ENCODE data around the gene ZRANB3.

ZRANB3 gene

GRCh38 chr2:135190799-135191198, 340.2 kb downstream of the ZRANB3 start:
- no peak overlapping the region for H2BK120ac ChIP-seq (ENCODE audit: low read depth, low read length)
- no peak for DNase-seq (ENCODE audit: low spot score)

GRCh38 chr2:135189148-135189547, 341.9 kb downstream of the ZRANB3 start:
- Histone ChIP-seq H2BK120ac (ENCODE audit: low read depth, low read length) (no peak overlapping the region), H2BK12ac (ENCODE audit: low read length) (no peak overlapping the region), H4K91ac (ENCODE audit: low read depth, low read length, poor library complexity) (no peak overlapping the region), H3K23ac (ENCODE audit: low read depth, low read length, poor library complexity) (no peak overlapping the region), H3K79me1 (ENCODE audit: low read depth, low read length) (no peaks in the 10 kb centered on the region), H3K27me3 (ENCODE audit: control insufficient read depth in 3 of 3, insufficient read depth in 3 of 3, low read depth in 1 of 3, low read length in 3 of 3) (no peaks in the 10 kb centered on the region), H3K9ac (ENCODE audit: low read depth, low read length, poor library complexity) (no peak overlapping the region), H4K8ac (ENCODE audit: low read depth, low read length) (no peak overlapping the region), H3K14ac (ENCODE audit: low read length) (no peak overlapping the region), H2BK5ac (ENCODE audit: low read length) (no peak overlapping the region), H3K4me3 (ENCODE audit: low read length in 2 of 2) (no peak overlapping the region), H3K27ac (replicated peaks; ENCODE audit: low read length) (no peak overlapping the region), H2AK5ac (ENCODE audit: low read depth, low read length) (no peak overlapping the region), H2AFZ (ENCODE audit: low read length) (no peak overlapping the region), H3K4me1 (ENCODE audit: control insufficient read depth in 2 of 2, insufficient read depth in 1 of 2, low read depth in 1 of 2, low read length in 2 of 2) (no peaks in the 10 kb centered on the region), H3K4ac (ENCODE audit: low read length) (no peak overlapping the region), H3K4me2 (ENCODE audit: insufficient read depth, low read length, poor library complexity, severe bottlenecking) (no peak overlapping the region), H3K18ac (ENCODE audit: low read length) (no peak overlapping the region), H3K36me3 (replicated peaks in 1 of 2; ENCODE audit: control insufficient read depth in 2 of 2, insufficient read depth in 2 of 2, low read length in 2 of 2) (no peaks in the 10 kb centered on the region), H3K9me3 (replicated peaks in 1 of 2; ENCODE audit: control insufficient read depth in 2 of 2, insufficient read depth in 1 of 2, low read depth in 1 of 2, low read length in 2 of 2) (peaks cover 0 to 2% of the 10 kb centered on the region in 2 donors), H2BK15ac (ENCODE audit: low read length) (no peak overlapping the region)
- WGBS, 2 donors (ENCODE audit: extremely low coverage in 2 of 2, insufficient read length in 2 of 2, insufficient replicate concordance in 1 of 2), result no CpG with 5 or more reads among the region's 1 CpG
- DNase-seq (ENCODE audit: low spot score), result no peak

More at GRCh38 chr2:135190799-135191198, 340.2 kb downstream of the ZRANB3 start:
- Histone ChIP-seq H2AK5ac (ENCODE audit: low read depth, low read length) (no peak overlapping the region), H3K18ac (ENCODE audit: low read length) (no peak overlapping the region), H2BK5ac (ENCODE audit: low read length) (no peak overlapping the region), H2AFZ (ENCODE audit: low read length) (no peak overlapping the region), H2BK12ac (ENCODE audit: low read length) (no peak overlapping the region), H3K4me3 (ENCODE audit: low read length in 2 of 2) (no peak overlapping the region), H2BK15ac (ENCODE audit: low read length) (no peak overlapping the region), H3K23ac (ENCODE audit: low read depth, low read length, poor library complexity) (no peak overlapping the region), H3K27ac (replicated peaks; ENCODE audit: low read length) (no peak overlapping the region), H4K91ac (ENCODE audit: low read depth, low read length, poor library complexity) (no peak overlapping the region), H3K36me3 (replicated peaks in 1 of 2; ENCODE audit: control insufficient read depth in 2 of 2, insufficient read depth in 2 of 2, low read length in 2 of 2) (no peaks in the 10 kb centered on the region), H3K14ac (ENCODE audit: low read length) (no peak overlapping the region), H3K9ac (ENCODE audit: low read depth, low read length, poor library complexity) (no peak overlapping the region), H3K4me2 (ENCODE audit: insufficient read depth, low read length, poor library complexity, severe bottlenecking) (no peak overlapping the region), H3K27me3 (ENCODE audit: control insufficient read depth in 3 of 3, insufficient read depth in 3 of 3, low read depth in 1 of 3, low read length in 3 of 3) (no peaks in the 10 kb centered on the region), H3K9me3 (replicated peaks in 1 of 2; ENCODE audit: control insufficient read depth in 2 of 2, insufficient read depth in 1 of 2, low read depth in 1 of 2, low read length in 2 of 2) (peaks cover 0 to 2% of the 10 kb centered on the region in 2 donors), H3K4ac (ENCODE audit: low read length) (no peak overlapping the region), H3K4me1 (ENCODE audit: control insufficient read depth in 2 of 2, insufficient read depth in 1 of 2, low read depth in 1 of 2, low read length in 2 of 2) (no peaks in the 10 kb centered on the region), H3K79me1 (ENCODE audit: low read depth, low read length) (no peaks in the 10 kb centered on the region), H4K8ac (ENCODE audit: low read depth, low read length) (no peak overlapping the region)

- Histone ChIP-seq H3K4me1 (ENCODE audit: control insufficient read depth in 2 of 2, insufficient read depth in 1 of 2, low read depth in 1 of 2, low read length in 2 of 2) (peaks cover 0 to 2% of the 10 kb centered on the region in 2 donors), H2AK5ac (ENCODE audit: low read depth, low read length) (no peak overlapping the region), H3K36me3 (replicated peaks in 1 of 2; ENCODE audit: control insufficient read depth in 2 of 2, insufficient read depth in 2 of 2, low read length in 2 of 2) (no peaks in the 10 kb centered on the region), H4K91ac (ENCODE audit: low read depth, low read length, poor library complexity) (no peak overlapping the region), H3K18ac (ENCODE audit: low read length) (no peak overlapping the region), H3K23ac (ENCODE audit: low read depth, low read length, poor library complexity) (no peak overlapping the region), H3K27me3 (ENCODE audit: control insufficient read depth in 3 of 3, insufficient read depth in 3 of 3, low read depth in 1 of 3, low read length in 3 of 3) (no peaks in the 10 kb centered on the region), H2BK15ac (ENCODE audit: low read length) (no peak overlapping the region), H3K9me3 (replicated peaks in 1 of 2; ENCODE audit: control insufficient read depth in 2 of 2, insufficient read depth in 1 of 2, low read depth in 1 of 2, low read length in 2 of 2) (peaks cover 0 to 2% of the 10 kb centered on the region in 2 donors), H2BK120ac (ENCODE audit: low read depth, low read length) (no peak overlapping the region), H3K79me1 (ENCODE audit: low read depth, low read length) (no peaks in the 10 kb centered on the region), H3K14ac (ENCODE audit: low read length) (no peak overlapping the region), H4K8ac (ENCODE audit: low read depth, low read length) (no peak overlapping the region), H3K27ac (replicated peaks; ENCODE audit: low read length) (no peak overlapping the region), H2BK5ac (ENCODE audit: low read length) (no peak overlapping the region), H3K4ac (ENCODE audit: low read length) (no peak overlapping the region), H3K4me3 (ENCODE audit: low read length in 2 of 2) (no peak overlapping the region), H2AFZ (ENCODE audit: low read length) (no peak overlapping the region), H3K9ac (ENCODE audit: low read depth, low read length, poor library complexity) (no peak overlapping the region), H2BK12ac (ENCODE audit: low read length) (no peak overlapping the region), H3K4me2 (ENCODE audit: insufficient read depth, low read length, poor library complexity, severe bottlenecking) (no peak overlapping the region)
- no peak for DNase-seq (ENCODE audit: low spot score)
- no CpG with 5 or more reads among the region's 3 CpGs for WGBS, 2 donors (ENCODE audit: extremely low coverage in 2 of 2, insufficient read length in 2 of 2, insufficient replicate concordance in 1 of 2)
These were observed 343.7 kb downstream of the ZRANB3 start for GRCh38 chr2:135187270-135187669.

- no peak overlapping the region for H3K9ac ChIP-seq (ENCODE audit: low read depth, low read length, poor library complexity)
- no peak overlapping the region for H2BK5ac ChIP-seq (ENCODE audit: low read length)
- no peaks in the 10 kb centered on the region for H3K27me3 ChIP-seq (ENCODE audit: control insufficient read depth in 3 of 3, insufficient read depth in 3 of 3, low read depth in 1 of 3, low read length in 3 of 3)
- WGBS, 2 donors (ENCODE audit: extremely low coverage in 2 of 2, insufficient read length in 2 of 2, insufficient replicate concordance in 1 of 2), result no CpG with 5 or more reads among the region's 5 CpGs
- no peak overlapping the region for H3K4me2 ChIP-seq (ENCODE audit: insufficient read depth, low read length, poor library complexity, severe bottlenecking)
- H4K8ac ChIP-seq (ENCODE audit: low read depth, low read length), result no peak overlapping the region
- H3K27ac ChIP-seq (replicated peaks; ENCODE audit: low read length), result no peak overlapping the region
- no peaks in the 10 kb centered on the region for H3K9me3 ChIP-seq (replicated peaks in 1 of 2; ENCODE audit: control insufficient read depth in 2 of 2, insufficient read depth in 1 of 2, low read depth in 1 of 2, low read length in 2 of 2)
- no peak overlapping the region for H2AFZ ChIP-seq (ENCODE audit: low read length)
- H3K23ac ChIP-seq (ENCODE audit: low read depth, low read length, poor library complexity), result no peak overlapping the region
- H3K79me1 ChIP-seq (ENCODE audit: low read depth, low read length), result no peaks in the 10 kb centered on the region
- H3K4ac ChIP-seq (ENCODE audit: low read length), result no peak overlapping the region
- no peak overlapping the region for H3K4me3 ChIP-seq (ENCODE audit: low read length in 2 of 2)
- no peaks in the 10 kb centered on the region for H3K36me3 ChIP-seq (replicated peaks in 1 of 2; ENCODE audit: control insufficient read depth in 2 of 2, insufficient read depth in 2 of 2, low read length in 2 of 2)
- no peak overlapping the region for H3K14ac ChIP-seq (ENCODE audit: low read length)
- H2BK120ac ChIP-seq (ENCODE audit: low read depth, low read length), result no peak overlapping the region
- peaks cover 0 to 10% of the 10 kb centered on the region in 2 donors for H3K4me1 ChIP-seq (ENCODE audit: control insufficient read depth in 2 of 2, insufficient read depth in 1 of 2, low read depth in 1 of 2, low read length in 2 of 2)
- no peak for DNase-seq (ENCODE audit: low spot score)
- no peak overlapping the region for H2AK5ac ChIP-seq (ENCODE audit: low read depth, low read length)
- no peak overlapping the region for H3K18ac ChIP-seq (ENCODE audit: low read length)
- no peak overlapping the region for H2BK12ac ChIP-seq (ENCODE audit: low read length)
- no peak overlapping the region for H2BK15ac ChIP-seq (ENCODE audit: low read length)
- H4K91ac ChIP-seq (ENCODE audit: low read depth, low read length, poor library complexity), result no peak overlapping the region
These were observed 345.0 kb downstream of the ZRANB3 start for GRCh38 chr2:135186054-135186453.
